NCI-H2107 treated with DMSO at 0.1 percent for 48 hours (cell line): ENCODE measurements around the gene MUC5AC.
"Not testable (repeated sequence)": the region's sequence is repeated elsewhere in the genome, so short reads cannot be mapped to it uniquely, and the experiment has no call there.

Experiments used
- DNase-seq: peaks from one replicate; lab custom pipeline; 2025; ENCODE audit not compliant: unreplicated experiment; lab: John Stamatoyannopoulos, UW

MUC5AC gene

DNA sequence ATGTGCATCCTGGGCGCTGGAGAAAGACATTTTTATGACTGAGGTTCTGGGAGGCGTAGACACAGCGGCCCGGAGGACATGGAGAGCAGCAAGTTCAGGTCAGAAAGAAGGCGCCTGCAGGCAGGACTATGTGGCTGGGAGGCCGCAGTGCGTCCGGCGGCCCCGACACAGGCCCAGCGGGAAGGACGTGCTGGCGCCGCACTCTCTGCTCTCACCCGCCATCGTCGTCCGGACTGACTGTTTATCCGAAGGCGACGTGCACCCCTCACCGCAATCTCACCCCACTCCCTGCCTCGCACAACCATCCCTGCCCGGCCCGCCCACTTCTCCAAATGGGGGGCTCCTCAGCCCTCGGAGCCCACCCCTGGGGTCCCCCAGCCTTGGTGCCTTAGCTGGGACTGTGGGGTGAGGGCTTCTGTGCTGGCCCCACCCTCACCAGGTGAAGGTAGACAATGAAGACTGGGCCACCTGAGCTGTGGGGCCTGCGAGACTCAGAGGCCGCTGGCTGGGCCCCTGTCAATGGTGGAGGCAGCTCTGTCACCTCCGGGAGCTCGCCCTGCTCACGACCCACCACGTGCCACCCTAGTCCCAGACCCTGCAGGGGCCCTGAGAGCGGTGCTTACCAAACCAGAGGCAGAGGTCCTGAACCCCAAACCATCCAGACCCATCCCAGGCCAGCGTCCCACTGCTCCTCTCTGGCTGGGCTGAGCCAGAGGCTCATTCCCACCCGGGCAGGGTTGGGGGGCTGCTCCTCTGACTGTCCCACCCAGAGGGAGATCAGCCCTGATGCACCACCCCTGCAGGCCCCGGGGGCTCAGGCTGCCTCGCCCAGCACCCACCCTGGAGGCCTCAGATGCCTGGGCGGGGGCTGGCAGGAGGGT is 48.9 kb downstream of the MUC5AC start:
- DNase-seq: no peak

- DNase-seq: no peak
Observed at GRCh38 chr11:1207401-1208143, 49.8 kb downstream of the MUC5AC start.

- DNase-seq: no peak
Observed at GRCh38 chr11:1208144-1208393, 50.3 kb downstream of the MUC5AC start.

GRCh38 chr11:1208394-1209261 is 50.9 kb downstream of the MUC5AC start:
- no peak for DNase-seq

DNA sequence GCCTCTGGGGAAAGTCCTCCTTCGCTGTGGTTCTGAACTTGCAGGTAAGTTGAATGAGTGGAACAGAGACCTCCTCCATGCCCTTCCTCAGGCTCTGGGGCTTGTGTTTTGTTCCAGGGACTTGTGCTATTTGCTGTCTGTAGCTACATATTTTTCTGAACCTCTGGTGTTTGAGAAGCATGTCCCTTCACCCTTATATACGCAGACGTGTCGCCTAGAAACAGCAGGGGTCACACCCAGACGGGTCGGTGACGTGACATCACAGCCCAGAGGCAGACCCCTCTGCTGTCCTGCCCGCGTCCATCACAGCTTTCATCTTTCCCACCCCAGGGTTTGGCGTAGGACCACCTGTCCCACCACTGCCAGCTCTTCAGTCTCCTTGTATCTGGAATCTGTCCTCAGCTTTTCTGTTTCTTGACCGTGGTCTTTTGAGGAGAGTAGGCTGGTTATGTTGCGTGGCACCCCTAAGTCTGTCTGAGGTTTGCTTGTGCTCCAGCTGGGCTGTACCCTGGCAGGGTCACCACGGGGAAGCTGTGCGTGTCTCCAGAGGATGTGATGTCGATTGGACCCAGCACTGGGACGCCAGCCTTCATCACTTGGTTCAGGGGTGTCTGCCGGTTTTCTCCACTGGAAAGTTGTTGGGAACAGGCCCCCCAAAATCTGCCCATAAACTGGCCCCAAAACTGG is 51.8 kb downstream of the MUC5AC start:
- no peak for DNase-seq

GRCh38 chr11:1211838-1212237 is 54.1 kb downstream of the MUC5AC start:
- DNase-seq: no peak

- DNase-seq: not testable (repeated sequence)
Observed at GRCh38 chr11:1215826-1216225, 58.1 kb downstream of the MUC5AC start.

DNA sequence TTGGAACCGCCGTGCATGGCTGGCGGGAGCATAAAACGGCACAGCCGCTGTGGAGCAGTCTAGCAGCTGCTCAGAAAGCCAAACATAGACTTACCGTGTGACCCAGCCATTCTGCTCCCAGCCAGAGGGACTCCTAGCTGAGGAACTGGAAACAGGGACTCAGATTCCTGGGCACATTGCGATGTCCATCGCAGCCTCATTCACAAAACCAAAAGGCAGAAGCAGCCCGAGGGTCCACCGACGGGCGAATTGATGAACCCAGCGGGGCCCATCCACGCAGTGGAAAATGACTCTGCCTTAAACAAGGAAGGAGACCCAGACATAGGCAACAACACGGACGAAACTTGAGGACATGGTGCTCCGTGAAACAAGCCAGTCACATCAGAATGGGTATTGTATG is 59.4 kb downstream of the MUC5AC start:
- DNase-seq: no peak

- DNase-seq: no peak
Observed at GRCh38 chr11:1218256-1218787, 60.6 kb downstream of the MUC5AC start.

DNA sequence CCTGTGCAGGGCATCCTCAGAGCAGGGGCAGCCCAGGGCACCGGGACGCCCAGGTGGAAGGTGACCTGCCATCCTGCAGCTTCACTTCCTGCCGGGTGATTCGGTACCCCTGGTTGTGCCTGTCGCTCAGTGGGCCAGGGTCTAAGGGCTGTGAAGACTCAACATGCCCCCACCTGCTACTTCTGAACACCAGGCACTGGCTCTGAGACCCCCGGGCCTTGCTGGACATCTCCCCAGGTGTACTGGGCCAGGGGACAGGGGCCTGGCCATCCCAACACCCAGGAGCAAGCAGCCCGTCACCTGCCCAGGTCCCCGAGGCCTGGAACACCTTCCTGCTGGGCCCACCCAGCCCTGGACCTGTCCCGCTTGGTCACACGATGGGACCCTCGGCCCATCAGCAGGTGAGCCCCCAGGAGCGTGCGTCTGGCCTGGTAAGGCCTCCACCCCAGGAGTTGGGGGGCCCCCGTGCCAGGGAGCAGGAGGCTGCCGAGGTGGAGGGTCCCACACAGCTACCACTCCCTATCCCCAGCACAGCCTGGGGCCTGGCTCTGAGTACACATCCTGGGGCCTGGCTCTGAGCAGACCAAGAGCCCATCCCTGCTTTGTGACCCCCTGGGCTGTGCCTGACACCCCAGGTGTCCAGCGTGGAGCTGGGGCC is 61.2 kb downstream of the MUC5AC start:
- DNase-seq: no peak

DNA sequence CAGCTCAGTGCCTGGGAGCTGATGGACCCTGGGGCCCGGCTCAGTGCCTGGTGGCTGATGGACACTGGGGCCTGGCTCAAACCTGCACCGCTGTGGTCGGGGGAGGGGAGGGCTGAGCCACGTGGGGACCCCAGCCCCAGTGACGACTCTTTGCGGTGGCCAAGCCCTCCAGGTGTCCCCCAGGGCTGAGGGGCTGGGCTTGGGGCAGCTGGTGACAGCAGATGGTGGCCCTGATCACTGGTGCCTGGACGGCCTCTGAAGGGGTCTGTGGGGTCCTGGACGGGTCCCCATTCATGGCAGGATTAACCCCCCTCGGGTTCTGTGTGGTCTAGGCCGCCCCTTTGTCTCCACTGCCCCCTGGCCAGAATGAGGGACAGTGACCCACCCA is 61.7 kb downstream of the MUC5AC start:
- no peak for DNase-seq

DNA sequence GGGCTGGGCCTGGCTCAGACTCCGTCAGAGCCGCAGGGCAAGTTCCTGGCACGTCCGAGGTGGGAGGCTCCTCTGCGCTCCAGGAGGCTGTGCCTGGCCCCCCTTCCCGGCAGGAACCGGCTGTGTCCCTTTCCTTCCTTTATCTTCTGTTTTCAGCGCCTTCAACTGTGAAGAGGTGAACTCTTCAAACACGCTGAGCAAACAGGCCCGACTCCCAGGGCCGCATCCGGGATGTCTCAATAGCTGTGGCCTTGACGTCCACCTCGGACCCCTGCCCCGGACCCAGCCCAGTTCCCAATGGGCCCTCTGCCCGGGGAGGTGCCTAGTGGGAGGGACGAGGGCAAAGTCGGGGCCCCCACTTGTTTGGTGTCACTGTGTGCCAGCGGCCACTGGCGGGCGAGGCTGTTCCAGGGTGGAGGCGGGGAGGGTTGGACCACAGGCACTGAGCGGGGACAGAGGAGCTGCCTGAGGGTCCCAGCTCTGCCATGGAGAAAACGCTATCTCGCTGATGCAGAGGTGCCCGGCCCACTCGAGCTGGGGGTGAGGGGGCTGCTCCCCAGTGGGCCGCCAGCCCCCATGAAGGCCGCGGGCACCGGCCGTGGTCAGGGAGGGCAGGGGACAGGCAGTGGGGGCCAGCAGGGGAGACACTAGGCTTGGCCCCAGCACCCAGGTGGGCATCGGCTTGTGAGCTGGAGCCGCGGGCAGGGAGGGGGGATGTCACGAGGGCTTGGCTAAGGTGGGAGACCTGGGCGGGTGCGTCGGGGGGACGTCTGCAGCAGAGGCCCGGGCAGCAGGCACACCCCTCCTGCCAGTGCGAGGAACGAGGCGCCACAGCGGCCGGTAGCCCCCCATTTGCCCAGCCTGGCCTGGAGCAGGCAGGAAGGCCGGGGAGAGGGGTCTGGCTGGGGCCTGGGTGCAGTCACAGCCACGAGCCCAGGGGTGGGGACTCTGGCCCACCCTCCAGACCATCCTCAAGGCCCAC is 62.4 kb downstream of the MUC5AC start:
- DNase-seq: no peak

DNA sequence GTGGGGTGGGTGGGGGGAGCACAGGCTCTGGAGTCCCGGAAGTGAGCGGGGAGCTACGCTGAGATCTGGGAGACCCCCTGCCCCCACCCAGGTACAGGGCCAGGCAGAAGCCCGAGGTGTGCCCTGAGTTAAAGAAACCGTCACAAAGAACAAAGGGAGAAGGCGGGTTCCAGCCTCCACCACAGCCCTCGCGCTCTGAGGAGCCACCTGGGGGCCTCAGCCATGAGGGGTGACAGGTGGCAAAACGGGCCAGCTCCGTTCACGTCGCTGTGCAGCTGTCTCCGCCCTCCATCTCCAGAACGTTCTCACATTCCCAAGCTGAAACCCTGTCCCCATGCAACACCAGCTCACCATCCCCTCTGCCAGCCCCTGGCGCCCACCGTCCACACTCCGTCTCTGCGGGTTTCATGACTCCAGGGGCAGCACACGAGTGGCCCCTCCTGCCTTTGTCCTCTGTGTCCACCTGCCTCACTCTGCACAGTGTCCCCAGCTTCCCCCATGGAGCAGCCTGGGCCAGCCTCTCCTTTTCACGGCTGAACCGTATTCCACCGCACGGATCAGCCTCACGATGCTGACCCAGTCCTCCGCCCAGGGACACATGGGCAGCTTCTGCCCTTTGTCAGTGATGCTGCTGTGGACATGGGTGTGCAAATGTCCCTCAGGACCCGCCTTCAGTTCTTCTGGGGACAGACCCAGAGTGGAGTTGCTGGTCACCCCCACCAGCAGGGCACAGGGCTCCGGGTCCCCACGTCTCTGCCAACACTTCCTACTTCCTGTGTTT is 63.4 kb downstream of the MUC5AC start:
- DNase-seq: no peak

DNA sequence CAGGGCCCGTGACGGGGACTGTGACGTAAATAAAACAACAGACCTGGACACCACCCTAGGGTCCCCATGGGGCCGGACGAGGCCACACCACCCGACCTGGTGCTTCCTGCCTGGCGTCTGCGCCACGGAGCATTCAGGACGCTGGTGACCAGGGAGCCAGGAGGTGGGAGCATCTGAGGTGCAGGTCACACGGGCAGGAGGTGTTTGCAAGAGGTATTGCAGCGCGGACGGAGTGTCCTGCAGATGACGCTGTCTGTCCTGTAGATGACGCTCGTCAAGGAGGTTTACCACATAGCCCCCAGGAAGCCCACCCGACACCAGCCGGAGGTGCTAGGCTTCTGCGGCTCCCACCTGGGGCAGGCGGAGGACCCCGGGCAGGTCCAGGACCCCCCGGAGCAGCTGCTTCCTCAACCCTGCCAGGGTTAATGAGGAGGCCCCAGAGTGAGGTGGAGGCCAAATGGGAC is 64.1 kb downstream of the MUC5AC start:
- no peak for DNase-seq

DNA sequence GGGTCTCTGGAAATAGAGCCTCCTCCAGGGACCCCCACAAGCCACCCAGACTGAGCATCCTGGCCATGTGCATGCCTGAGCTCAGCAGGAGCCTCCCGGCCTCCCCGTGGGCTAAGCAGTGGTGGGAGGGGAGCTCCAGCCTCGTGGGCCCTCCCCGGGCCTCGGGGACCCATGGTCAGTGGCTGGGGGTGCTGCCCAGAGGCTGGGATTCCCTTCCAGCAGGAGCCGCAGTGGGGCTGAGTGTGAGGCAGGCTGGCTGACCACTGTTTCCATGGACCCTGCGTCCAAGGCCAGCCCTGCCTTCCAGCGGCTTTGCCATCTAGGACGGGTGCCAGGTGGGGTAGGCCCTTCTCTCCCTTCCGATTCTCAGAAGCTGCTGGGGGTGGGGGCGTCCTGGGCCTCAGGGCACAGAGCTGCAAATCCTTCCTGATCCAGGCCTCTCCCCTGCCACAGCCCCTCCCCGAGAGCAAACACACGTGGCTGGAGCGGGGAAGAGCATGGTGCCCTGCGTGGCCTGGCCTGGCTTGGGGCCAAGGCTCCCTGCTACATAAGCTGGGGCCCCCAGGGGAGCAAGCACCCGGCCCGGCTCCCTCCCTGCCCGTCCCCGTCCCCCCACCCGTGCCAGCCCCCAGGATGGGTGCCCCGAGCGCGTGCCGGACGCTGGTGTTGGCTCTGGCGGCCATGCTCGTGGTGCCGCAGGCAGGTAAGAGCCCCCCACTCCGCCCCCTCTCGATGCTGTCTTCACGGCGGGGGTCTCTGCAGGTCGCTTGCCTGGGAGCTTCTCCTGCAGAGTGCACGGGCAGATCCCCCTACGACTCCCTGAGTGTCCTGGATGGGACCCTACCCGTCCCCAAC is 65.0 kb downstream of the MUC5AC start, which contains the start of gene MUC5B:
MUC5B (plus strand) TSS at position 576 of the 855 bp plus-strand sequence; CDS start at position 634, 58 bp downstream.
- no peak for DNase-seq

DNA sequence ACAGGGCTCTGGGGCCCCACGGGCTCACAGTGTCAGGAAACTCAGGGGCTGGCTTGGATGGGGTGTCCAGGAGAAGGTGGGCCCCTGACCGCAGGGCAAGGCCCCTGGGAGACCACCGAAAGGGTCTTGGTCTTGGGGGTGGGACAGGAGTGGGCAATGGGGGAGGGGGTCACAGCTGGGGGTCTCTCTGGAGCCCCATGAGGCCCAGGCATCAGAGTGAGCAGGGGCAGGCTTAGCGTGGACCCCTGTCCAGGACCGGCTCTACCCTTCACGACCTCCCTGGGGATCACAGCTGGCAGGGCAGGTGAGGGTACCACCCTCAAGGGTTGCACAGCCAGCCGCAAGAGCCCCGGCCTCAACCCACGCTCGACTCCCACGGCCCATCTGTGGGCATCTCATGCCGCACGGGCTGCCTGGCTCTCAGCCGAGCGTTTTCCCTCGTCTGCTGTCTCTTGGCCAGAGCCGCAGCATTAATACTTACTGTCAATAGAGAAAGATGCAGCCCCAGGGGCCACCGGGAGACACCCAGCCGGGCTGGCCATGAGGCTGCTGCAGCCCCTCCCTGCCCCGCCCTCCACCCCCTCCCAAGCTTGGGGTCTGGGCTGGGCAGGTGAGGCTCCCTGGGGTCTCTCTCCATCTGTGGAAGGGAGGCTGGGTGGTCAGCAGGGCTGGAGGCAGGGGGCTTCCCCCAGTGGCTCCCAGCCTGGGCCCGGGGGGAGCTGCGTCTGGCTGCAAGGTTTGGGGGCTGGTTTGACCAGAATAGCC is 65.8 kb downstream of the MUC5AC start:
- DNase-seq: no peak
